HEK293 (cell line): ENCODE results near the gene COQ8B.

Experiments
- BCL11B ChIP-seq: fragments of 450-650 bp; formaldehyde crosslinking; IDR thresholded peaks from 2 replicates; pipeline ENCODE4 v1.5.1; 2016; ENCODE audit warnings: low read depth, missing biosample characterization, missing genetic modification characterization
- GLIS1 ChIP-seq: fragments of 450-650 bp; formaldehyde crosslinking; IDR thresholded peaks from 2 replicates; pipeline ENCODE4 v1.5.1; 2016; ENCODE audit warnings: missing biosample characterization, missing genetic modification characterization
- IKZF3 ChIP-seq: fragments of 450-650 bp; IDR thresholded peaks from 2 replicates; pipeline ENCODE4 v1.5.0; 2018; ENCODE audit warnings: missing biosample characterization, mild to moderate bottlenecking, missing genetic modification characterization, moderate library complexity
- KLF1 ChIP-seq: fragments of 450-650 bp; formaldehyde crosslinking; IDR thresholded peaks from 2 replicates; pipeline ENCODE4 v1.5.1; 2016; ENCODE audit warnings: missing biosample characterization, missing genetic modification characterization
- ZBTB26 ChIP-seq: fragments of 450-650 bp; formaldehyde crosslinking; optimal IDR thresholded peaks from 2 replicates; pipeline ENCODE3; 2016; ENCODE audit warnings: missing biosample characterization, mild to moderate bottlenecking, missing genetic modification characterization
- ZBTB8A ChIP-seq: fragments of 450-650 bp; formaldehyde crosslinking; IDR thresholded peaks from 2 replicates; pipeline ENCODE4 v1.5.1; 2016; ENCODE audit warnings: missing biosample characterization, missing genetic modification characterization
- ZNF10 ChIP-seq: fragments of 450-650 bp; formaldehyde crosslinking; IDR thresholded peaks from 2 replicates; pipeline ENCODE4 v1.5.1; 2017; ENCODE audit warnings: missing biosample characterization, missing genetic modification characterization
- ZNF133 ChIP-seq: fragments of 450-650 bp; formaldehyde crosslinking; IDR thresholded peaks from 2 replicates; pipeline ENCODE4 v1.5.1; 2016; ENCODE audit warnings: missing biosample characterization, missing genetic modification characterization
- ZNF335 ChIP-seq: fragments of 450-650 bp; formaldehyde crosslinking; conservative IDR thresholded peaks from 2 replicates; pipeline ENCODE4 v1.5.1; 2016; ENCODE audit warnings: missing biosample characterization, missing genetic modification characterization
- ZNF341 ChIP-seq: fragments of 450-650 bp; formaldehyde crosslinking; IDR thresholded peaks from 2 replicates; pipeline ENCODE4; 2016; ENCODE audit warnings: low read depth, missing biosample characterization, missing genetic modification characterization
- ZNF394 ChIP-seq: fragments of 450-650 bp; formaldehyde crosslinking; IDR thresholded peaks from 2 replicates; pipeline ENCODE4 v1.5.1; 2016; ENCODE audit warnings: missing biosample characterization, missing genetic modification characterization, mild to moderate bottlenecking, moderate library complexity, borderline replicate concordance
- ZNF48 ChIP-seq: fragments of 450-650 bp; formaldehyde crosslinking; IDR thresholded peaks from 2 replicates; pipeline ENCODE4 v1.5.1; 2016; ENCODE audit warnings: missing biosample characterization, missing genetic modification characterization
- ZNF660 ChIP-seq: fragments of 450-650 bp; IDR thresholded peaks from 2 replicates; pipeline ENCODE4 v1.5.1; 2018; ENCODE audit warnings: missing biosample characterization, mild to moderate bottlenecking, missing genetic modification characterization
- ZNF76 ChIP-seq: fragments of 450-650 bp; formaldehyde crosslinking; IDR thresholded peaks from 2 replicates; pipeline ENCODE4; 2016; ENCODE audit warnings: low read depth, missing biosample characterization, missing genetic modification characterization, borderline replicate concordance
- ZSCAN23 ChIP-seq: fragments of 450-650 bp; formaldehyde crosslinking; IDR thresholded peaks from 2 replicates; pipeline ENCODE4 v1.5.1; 2016; ENCODE audit warnings: missing biosample characterization, missing genetic modification characterization
- ZSCAN30 ChIP-seq: fragments of 450-650 bp; IDR thresholded peaks from 2 replicates; pipeline ENCODE4 v1.5.1; 2018; ENCODE audit warnings: missing biosample characterization, mild to moderate bottlenecking, missing genetic modification characterization, moderate library complexity
- TF ChIP-seq, protein P1 (sequence below): fragments of 450-650 bp; formaldehyde crosslinking; IDR thresholded peaks from 2 replicates; pipeline ENCODE4 v1.5.1; 2016; ENCODE audit warnings: missing biosample characterization, missing genetic modification characterization
- TF ChIP-seq, protein P2 (sequence below): fragments of 450-650 bp; formaldehyde crosslinking; IDR thresholded peaks from 2 replicates; pipeline ENCODE4 v1.5.1; 2016; ENCODE audit warnings: missing biosample characterization, missing genetic modification characterization, low read depth
- TF ChIP-seq, protein P3 (sequence below): fragments of 450-650 bp; formaldehyde crosslinking; IDR thresholded peaks from 2 replicates; pipeline ENCODE4 v1.5.1; 2016; ENCODE audit warnings: missing biosample characterization, missing genetic modification characterization
- TF ChIP-seq, protein P4 (sequence below): fragments of 450-650 bp; formaldehyde crosslinking; IDR thresholded peaks from 2 replicates; pipeline ENCODE4 v1.5.1; 2016; ENCODE audit warnings: missing biosample characterization, missing genetic modification characterization
- TF ChIP-seq, protein P5 (sequence below): fragments of 450-650 bp; formaldehyde crosslinking; IDR thresholded peaks from 2 replicates; pipeline ENCODE4 v1.5.1; 2016; ENCODE audit warnings: missing biosample characterization, missing genetic modification characterization
- TF ChIP-seq, protein P6 (sequence below): fragments of 450-650 bp; formaldehyde crosslinking; IDR thresholded peaks from 2 replicates; pipeline ENCODE4 v1.5.1; 2016; ENCODE audit warnings: missing biosample characterization, missing genetic modification characterization

Gene COQ8B

DNA sequence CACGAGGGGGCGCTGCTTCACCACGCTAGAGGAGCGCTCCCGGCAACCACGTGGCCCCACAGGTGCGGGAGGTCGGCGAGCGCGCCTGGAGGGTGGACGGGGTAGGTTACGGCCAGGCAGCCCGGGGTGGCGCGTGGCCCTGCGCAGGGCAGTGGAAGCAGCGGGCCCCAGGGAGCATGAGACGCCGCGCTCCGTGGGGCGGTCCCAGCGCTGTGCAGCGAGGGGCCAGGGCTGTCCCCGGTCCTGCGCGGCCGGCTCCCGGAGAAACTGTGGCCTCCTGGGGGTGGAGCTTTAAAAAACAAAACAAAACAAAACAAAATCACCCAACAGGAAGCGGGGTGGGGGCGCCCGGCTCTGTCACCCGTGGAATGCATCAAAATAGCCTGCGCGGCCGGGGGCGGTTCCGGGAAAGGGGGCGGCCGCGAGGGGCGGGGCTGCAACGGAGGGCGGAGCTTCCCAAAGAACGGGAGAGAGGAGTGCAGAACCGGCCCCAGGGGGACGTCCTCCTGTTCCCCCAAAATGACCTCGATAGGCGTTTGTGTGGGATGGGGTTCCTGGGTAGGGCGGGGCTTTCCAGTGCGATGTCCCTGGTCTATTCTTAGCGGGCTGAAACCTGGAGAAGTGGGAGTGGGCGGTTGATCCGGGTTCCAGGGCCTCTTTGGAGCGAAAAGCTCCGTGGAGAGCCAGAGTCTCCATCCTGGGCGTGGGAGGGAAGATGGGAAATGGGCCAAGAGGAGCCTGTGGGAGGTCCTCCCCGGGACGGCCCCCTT lies 53.6 kb downstream of the COQ8B start (continued):
- TF ChIP-seq ZNF660 (tag by site-specific recombination): peak; percentile 93
- TF ChIP-seq, protein P1, sequence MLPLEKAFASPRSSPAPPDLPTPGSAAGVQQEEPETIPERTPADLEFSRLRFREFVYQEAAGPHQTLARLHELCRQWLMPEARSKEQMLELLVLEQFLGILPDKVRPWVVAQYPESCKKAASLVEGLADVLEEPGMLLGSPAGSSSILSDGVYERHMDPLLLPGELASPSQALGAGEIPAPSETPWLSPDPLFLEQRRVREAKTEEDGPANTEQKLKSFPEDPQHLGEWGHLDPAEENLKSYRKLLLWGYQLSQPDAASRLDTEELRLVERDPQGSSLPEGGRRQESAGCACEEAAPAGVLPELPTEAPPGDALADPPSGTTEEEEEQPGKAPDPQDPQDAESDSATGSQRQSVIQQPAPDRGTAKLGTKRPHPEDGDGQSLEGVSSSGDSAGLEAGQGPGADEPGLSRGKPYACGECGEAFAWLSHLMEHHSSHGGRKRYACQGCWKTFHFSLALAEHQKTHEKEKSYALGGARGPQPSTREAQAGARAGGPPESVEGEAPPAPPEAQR (tag by site-specific recombination): 0 out of 2 replicates have a peak, but pooled peaks have one; percentile 24
- TF ChIP-seq ZSCAN23: 0 out of 2 replicates have a peak, but pooled peaks have one; percentile 7
- peak; percentile 72; the same call in 1 of the 2 replicates for TF ChIP-seq BCL11B (tag by site-specific recombination)
- TF ChIP-seq ZBTB26 (tag by site-specific recombination): peak; percentile 99
- TF ChIP-seq ZNF341: peak; percentile 65
- TF ChIP-seq, protein P2, sequence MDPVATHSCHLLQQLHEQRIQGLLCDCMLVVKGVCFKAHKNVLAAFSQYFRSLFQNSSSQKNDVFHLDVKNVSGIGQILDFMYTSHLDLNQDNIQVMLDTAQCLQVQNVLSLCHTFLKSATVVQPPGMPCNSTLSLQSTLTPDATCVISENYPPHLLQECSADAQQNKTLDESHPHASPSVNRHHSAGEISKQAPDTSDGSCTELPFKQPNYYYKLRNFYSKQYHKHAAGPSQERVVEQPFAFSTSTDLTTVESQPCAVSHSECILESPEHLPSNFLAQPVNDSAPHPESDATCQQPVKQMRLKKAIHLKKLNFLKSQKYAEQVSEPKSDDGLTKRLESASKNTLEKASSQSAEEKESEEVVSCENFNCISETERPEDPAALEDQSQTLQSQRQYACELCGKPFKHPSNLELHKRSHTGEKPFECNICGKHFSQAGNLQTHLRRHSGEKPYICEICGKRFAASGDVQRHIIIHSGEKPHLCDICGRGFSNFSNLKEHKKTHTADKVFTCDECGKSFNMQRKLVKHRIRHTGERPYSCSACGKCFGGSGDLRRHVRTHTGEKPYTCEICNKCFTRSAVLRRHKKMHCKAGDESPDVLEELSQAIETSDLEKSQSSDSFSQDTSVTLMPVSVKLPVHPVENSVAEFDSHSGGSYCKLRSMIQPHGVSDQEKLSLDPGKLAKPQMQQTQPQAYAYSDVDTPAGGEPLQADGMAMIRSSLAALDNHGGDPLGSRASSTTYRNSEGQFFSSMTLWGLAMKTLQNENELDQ (tag by site-specific recombination): no peak
- peak; percentile 81 for TF ChIP-seq ZBTB8A
- TF ChIP-seq, protein P3, sequence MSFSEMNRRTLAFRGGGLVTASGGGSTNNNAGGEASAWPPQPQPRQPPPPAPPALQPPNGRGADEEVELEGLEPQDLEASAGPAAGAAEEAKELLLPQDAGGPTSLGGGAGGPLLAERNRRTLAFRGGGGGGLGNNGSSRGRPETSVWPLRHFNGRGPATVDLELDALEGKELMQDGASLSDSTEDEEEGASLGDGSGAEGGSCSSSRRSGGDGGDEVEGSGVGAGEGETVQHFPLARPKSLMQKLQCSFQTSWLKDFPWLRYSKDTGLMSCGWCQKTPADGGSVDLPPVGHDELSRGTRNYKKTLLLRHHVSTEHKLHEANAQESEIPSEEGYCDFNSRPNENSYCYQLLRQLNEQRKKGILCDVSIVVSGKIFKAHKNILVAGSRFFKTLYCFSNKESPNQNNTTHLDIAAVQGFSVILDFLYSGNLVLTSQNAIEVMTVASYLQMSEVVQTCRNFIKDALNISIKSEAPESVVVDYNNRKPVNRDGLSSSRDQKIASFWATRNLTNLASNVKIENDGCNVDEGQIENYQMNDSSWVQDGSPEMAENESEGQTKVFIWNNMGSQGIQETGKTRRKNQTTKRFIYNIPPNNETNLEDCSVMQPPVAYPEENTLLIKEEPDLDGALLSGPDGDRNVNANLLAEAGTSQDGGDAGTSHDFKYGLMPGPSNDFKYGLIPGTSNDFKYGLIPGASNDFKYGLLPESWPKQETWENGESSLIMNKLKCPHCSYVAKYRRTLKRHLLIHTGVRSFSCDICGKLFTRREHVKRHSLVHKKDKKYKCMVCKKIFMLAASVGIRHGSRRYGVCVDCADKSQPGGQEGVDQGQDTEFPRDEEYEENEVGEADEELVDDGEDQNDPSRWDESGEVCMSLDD (tag by site-specific recombination): peak; percentile 79
- TF ChIP-seq ZNF335 (tag by site-specific recombination): peak; percentile 90
- 0 out of 2 replicates have a peak, but pooled peaks have one; percentile 32 for TF ChIP-seq ZNF133 (tag by site-specific recombination)
- peak; percentile 72 for TF ChIP-seq KLF1 (tag by site-specific recombination)
- TF ChIP-seq, protein P4, sequence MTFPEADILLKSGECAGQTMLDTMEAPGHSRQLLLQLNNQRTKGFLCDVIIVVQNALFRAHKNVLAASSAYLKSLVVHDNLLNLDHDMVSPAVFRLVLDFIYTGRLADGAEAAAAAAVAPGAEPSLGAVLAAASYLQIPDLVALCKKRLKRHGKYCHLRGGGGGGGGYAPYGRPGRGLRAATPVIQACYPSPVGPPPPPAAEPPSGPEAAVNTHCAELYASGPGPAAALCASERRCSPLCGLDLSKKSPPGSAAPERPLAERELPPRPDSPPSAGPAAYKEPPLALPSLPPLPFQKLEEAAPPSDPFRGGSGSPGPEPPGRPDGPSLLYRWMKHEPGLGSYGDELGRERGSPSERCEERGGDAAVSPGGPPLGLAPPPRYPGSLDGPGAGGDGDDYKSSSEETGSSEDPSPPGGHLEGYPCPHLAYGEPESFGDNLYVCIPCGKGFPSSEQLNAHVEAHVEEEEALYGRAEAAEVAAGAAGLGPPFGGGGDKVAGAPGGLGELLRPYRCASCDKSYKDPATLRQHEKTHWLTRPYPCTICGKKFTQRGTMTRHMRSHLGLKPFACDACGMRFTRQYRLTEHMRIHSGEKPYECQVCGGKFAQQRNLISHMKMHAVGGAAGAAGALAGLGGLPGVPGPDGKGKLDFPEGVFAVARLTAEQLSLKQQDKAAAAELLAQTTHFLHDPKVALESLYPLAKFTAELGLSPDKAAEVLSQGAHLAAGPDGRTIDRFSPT: peak; percentile 78; the same call in 1 of the 2 replicates
- peak; percentile 68 for TF ChIP-seq ZNF76
- TF ChIP-seq, protein P5, sequence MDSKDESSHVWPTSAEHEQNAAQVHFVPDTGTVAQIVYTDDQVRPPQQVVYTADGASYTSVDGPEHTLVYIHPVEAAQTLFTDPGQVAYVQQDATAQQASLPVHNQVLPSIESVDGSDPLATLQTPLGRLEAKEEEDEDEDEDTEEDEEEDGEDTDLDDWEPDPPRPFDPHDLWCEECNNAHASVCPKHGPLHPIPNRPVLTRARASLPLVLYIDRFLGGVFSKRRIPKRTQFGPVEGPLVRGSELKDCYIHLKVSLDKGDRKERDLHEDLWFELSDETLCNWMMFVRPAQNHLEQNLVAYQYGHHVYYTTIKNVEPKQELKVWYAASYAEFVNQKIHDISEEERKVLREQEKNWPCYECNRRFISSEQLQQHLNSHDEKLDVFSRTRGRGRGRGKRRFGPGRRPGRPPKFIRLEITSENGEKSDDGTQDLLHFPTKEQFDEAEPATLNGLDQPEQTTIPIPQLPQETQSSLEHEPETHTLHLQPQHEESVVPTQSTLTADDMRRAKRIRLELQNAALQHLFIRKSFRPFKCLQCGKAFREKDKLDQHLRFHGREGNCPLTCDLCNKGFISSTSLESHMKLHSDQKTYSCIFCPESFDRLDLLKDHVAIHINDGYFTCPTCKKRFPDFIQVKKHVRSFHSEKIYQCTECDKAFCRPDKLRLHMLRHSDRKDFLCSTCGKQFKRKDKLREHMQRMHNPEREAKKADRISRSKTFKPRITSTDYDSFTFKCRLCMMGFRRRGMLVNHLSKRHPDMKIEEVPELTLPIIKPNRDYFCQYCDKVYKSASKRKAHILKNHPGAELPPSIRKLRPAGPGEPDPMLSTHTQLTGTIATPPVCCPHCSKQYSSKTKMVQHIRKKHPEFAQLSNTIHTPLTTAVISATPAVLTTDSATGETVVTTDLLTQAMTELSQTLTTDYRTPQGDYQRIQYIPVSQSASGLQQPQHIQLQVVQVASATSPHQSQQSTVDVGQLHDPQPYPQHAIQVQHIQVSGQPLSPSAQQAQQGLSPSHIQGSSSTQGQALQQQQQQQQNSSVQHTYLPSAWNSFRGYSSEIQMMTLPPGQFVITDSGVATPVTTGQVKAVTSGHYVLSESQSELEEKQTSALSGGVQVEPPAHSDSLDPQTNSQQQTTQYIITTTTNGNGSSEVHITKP (tag by site-specific recombination): peak; percentile 97
- TF ChIP-seq IKZF3 (tag by site-specific recombination): peak; percentile 92
- TF ChIP-seq ZNF10: peak; percentile 72
- peak; percentile 94 for TF ChIP-seq ZSCAN30 (tag by site-specific recombination)
- TF ChIP-seq, protein P6, sequence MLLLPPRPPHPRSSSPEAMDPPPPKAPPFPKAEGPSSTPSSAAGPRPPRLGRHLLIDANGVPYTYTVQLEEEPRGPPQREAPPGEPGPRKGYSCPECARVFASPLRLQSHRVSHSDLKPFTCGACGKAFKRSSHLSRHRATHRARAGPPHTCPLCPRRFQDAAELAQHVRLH (tag by site-specific recombination): peak; percentile 96
- peak; percentile 100 for TF ChIP-seq GLIS1 (tag by site-specific recombination)
- peak; percentile 67 for TF ChIP-seq ZNF394
- no peak for TF ChIP-seq ZNF48 (tag by site-specific recombination)
